SHP77 treated with DMSO at 0.1 percent for 48 hours (cell line): ENCODE results near the gene RIMBP2.

Experiments
- DNase-seq: peaks from one replicate; lab custom pipeline; 2025; lab: John Stamatoyannopoulos, UW

The RIMBP2 gene

GRCh38 chr12:130737731-130738130 lies 21.6 kb upstream of the RIMBP2 start:
- no peak for DNase-seq

- no peak for DNase-seq
These were observed 13.2 kb upstream of the RIMBP2 start for GRCh38 chr12:130729344-130729743.

- DNase-seq: no peak
These were observed 12.3 kb upstream of the RIMBP2 start for GRCh38 chr12:130728158-130729058.

GRCh38 chr12:130719263-130719859 lies 3.3 kb upstream of the RIMBP2 start:
- no peak for DNase-seq

GRCh38 chr12:130717752-130718151 lies 1.7 kb upstream of the RIMBP2 start:
- DNase-seq: no peak

GRCh38 chr12:130716969-130717366 lies 869 bp upstream of the RIMBP2 start:
- DNase-seq: no peak

GRCh38 chr12:130715150-130715997 lies 725 bp downstream of the RIMBP2 start:
- DNase-seq: no peak

- no peak for DNase-seq
These were observed 1.4 kb downstream of the RIMBP2 start for GRCh38 chr12:130714591-130715149.

GRCh38 chr12:130714091-130714590 lies 2.0 kb downstream of the RIMBP2 start:
- no peak for DNase-seq

GRCh38 chr12:130713581-130713991 lies 2.5 kb downstream of the RIMBP2 start:
- no peak for DNase-seq

GRCh38 chr12:130712346-130713065 lies 3.6 kb downstream of the RIMBP2 start:
- DNase-seq: no peak

- peak; percentile 35 for DNase-seq
These were observed 4.3 kb downstream of the RIMBP2 start for GRCh38 chr12:130711756-130712155.

- no peak for DNase-seq
These were observed 5.4 kb downstream of the RIMBP2 start for GRCh38 chr12:130710733-130711080.

- DNase-seq: no peak
These were observed 5.9 kb downstream of the RIMBP2 start for GRCh38 chr12:130709971-130710732.

GRCh38 chr12:130709151-130709970 lies 6.7 kb downstream of the RIMBP2 start:
- no peak for DNase-seq

- DNase-seq: no peak
These were observed 7.5 kb downstream of the RIMBP2 start for GRCh38 chr12:130708648-130709047.

GRCh38 chr12:130707571-130707891 lies 8.6 kb downstream of the RIMBP2 start:
- no peak for DNase-seq

- DNase-seq: no peak
These were observed 9.1 kb downstream of the RIMBP2 start for GRCh38 chr12:130706885-130707570.

GRCh38 chr12:130706311-130706710 lies 9.8 kb downstream of the RIMBP2 start:
- no peak for DNase-seq
